Adrenal gland (tissue), 5 donors: ENCODE measurements around the gene FAIM2.

Experiments
- CTCF ChIP-seq, 6 experiments: fragments of 450-650 bp in 4 of 6; fragments of 200-600 bp in 2 of 6; sonication (generic) in 1 of 6; IDR thresholded peaks; 1 replicate in 5 of 6; 2 replicates in 1 of 6; pipeline versions ENCODE4 v1.5.1 to v1.8.0; 2016 to 2021; ENCODE audit warnings: antibody characterized with exemption in 6 of 6, mild to moderate bottlenecking in 2 of 6, moderate library complexity in 1 of 6
- POLR2A ChIP-seq, 2 donors: fragments of 450-650 bp; IDR thresholded peaks; one replicate each; pipeline ENCODE4 v1.6.1; 2017; ENCODE audit warnings: antibody characterized with exemption in 2 of 2, mild to moderate bottlenecking in 2 of 2, moderate library complexity in 1 of 2
- donor health status: DM: no; HTN: no; CAD: no.

- no peak for TF ChIP-seq POLR2A (IDR thresholded peaks at IDR 0.05)
- TF ChIP-seq CTCF (IDR thresholded peaks at IDR 0.05) = no peak
These were observed 11.5 kb downstream of the FAIM2 start for GRCh38 chr12:49892084-49892731.
